ENCODE results near the gene CERT1.

DNA sequence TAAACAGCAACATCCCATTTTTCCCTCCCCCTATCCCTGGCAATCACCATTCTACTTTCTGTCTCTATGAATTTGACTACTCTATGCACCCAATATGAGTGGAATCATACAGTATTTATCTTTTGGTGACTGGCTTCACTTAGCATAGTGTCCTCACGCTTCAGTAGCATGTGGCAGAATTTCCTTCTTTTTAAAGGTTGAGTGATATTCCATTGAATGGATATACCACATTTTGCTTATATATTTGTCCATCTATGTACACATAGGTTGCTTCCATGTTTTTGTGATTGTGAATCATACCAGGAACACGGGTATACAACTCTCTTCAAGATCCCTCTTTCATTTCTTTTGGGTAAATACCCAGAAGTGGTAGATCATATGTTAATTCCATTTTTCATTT, 69.9 kb downstream of the CERT1 start:
- TF ChIP-seq, protein P1, sequence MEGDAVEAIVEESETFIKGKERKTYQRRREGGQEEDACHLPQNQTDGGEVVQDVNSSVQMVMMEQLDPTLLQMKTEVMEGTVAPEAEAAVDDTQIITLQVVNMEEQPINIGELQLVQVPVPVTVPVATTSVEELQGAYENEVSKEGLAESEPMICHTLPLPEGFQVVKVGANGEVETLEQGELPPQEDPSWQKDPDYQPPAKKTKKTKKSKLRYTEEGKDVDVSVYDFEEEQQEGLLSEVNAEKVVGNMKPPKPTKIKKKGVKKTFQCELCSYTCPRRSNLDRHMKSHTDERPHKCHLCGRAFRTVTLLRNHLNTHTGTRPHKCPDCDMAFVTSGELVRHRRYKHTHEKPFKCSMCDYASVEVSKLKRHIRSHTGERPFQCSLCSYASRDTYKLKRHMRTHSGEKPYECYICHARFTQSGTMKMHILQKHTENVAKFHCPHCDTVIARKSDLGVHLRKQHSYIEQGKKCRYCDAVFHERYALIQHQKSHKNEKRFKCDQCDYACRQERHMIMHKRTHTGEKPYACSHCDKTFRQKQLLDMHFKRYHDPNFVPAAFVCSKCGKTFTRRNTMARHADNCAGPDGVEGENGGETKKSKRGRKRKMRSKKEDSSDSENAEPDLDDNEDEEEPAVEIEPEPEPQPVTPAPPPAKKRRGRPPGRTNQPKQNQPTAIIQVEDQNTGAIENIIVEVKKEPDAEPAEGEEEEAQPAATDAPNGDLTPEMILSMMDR (IDR thresholded peaks at IDR 0.05; ENCODE audit: borderline replicate concordance, extremely low read depth, low read length, poor library complexity, severe bottlenecking): no peak
- TF ChIP-seq EZH2 (IDR thresholded peaks at IDR 0.05; ENCODE audit: borderline replicate concordance, low read depth, low read length, severe bottlenecking): no peak

Data from DND-41 (cell line).